Measurements from ENCODE around the gene WDR18.

Gene WDR18

GRCh38 chr19:1009041-1009980 lies 25.2 kb downstream of the WDR18 start:
- no peak for DNase-seq

- no peak for DNase-seq
Observed at GRCh38 chr19:1009981-1010538, 25.9 kb downstream of the WDR18 start.

GRCh38 chr19:1010586-1011510 lies 26.7 kb downstream of the WDR18 start:
- no peak for DNase-seq

GRCh38 chr19:1011831-1012333 lies 27.7 kb downstream of the WDR18 start:
- DNase-seq: no peak

GRCh38 chr19:1012334-1012733 lies 28.2 kb downstream of the WDR18 start:
- no peak for DNase-seq

- no peak for DNase-seq
Observed at GRCh38 chr19:1013218-1013617, 29.1 kb downstream of the WDR18 start.

- no peak for DNase-seq
Observed at GRCh38 chr19:1014161-1015060, 30.3 kb downstream of the WDR18 start.

GRCh38 chr19:1015061-1015781 lies 31.1 kb downstream of the WDR18 start:
- no peak for DNase-seq

- DNase-seq: peak; percentile 15
Observed at GRCh38 chr19:1015782-1016646, 31.9 kb downstream of the WDR18 start.

GRCh38 chr19:1016647-1017114 lies 32.5 kb downstream of the WDR18 start:
- no peak for DNase-seq

GRCh38 chr19:1017115-1017905 lies 33.2 kb downstream of the WDR18 start:
- DNase-seq: peak; percentile 81

GRCh38 chr19:1017906-1018305 lies 33.8 kb downstream of the WDR18 start:
- DNase-seq: no peak

GRCh38 chr19:1018393-1018792 lies 34.2 kb downstream of the WDR18 start:
- peak; percentile 35 for DNase-seq

- DNase-seq: peak; percentile 50
Observed at GRCh38 chr19:1018932-1019615, 34.9 kb downstream of the WDR18 start.

- no peak for DNase-seq
Observed at GRCh38 chr19:1019616-1019961, 35.4 kb downstream of the WDR18 start.

GRCh38 chr19:1019980-1020867 lies 36.1 kb downstream of the WDR18 start:
- peak; percentile 47 for DNase-seq

GRCh38 chr19:1020868-1021425 lies 36.8 kb downstream of the WDR18 start, which contains the start of gene TMEM259:
Gene TMEM259, minus strand, starts transcription at chr19:1021123. Its CDS starts 127 bp downstream, at chr19:1020996.
- DNase-seq: peak; percentile 99
